ENCODE results near the gene RXRB. TPM values are rescaled to one million over a fixed set of nuclear protein-coding genes. Genes with fewer than 3 reads are reported as not detected.

Gene RXRB
- total and polyA plus RNA-seq, 2 donors (not counting 1 experiment from before 2014, with no cell fraction given), result 88.3 to 99.9 TPM

- Histone ChIP-seq H4K20me1 (ENCODE audit: control insufficient read depth, insufficient read depth, low read length, poor library complexity, severe bottlenecking) (peaks cover 10% of the 10 kb centered on the region), H3K4me2 (replicated peaks; ENCODE audit: low read depth, low read length, poor library complexity, severe bottlenecking) (peak within 1 kb of the TSS; percentile 98), H3K27ac (ENCODE audit: low read length in 2 of 2) (peak within 1 kb of the TSS; percentile 14 to 51), H3K9ac (ENCODE audit: low read length) (peak within 1 kb of the TSS; percentile 79), H2AFZ (ENCODE audit: insufficient read depth, low read depth, low read length, poor library complexity, severe bottlenecking) (peak within 1 kb of the TSS; percentile 94), H3K9me3 (ENCODE audit: control extremely low read depth in 1 of 3, control insufficient read depth in 2 of 3, insufficient read depth in 1 of 3, low read length in 2 of 3) (no peaks in the 10 kb centered on the region), H3K79me2 (ENCODE audit: control insufficient read depth, insufficient read depth, low read length) (peaks cover 42% of the 10 kb centered on the region), H3K4me1 (ENCODE audit: control insufficient read depth in 2 of 2, insufficient read depth in 2 of 2, low read length in 2 of 2) (peaks cover 35 to 57% of the 10 kb centered on the region in 2 donors), H3K4me3 (ENCODE audit: control extremely low read depth in 1 of 5, extremely low read depth in 1 of 5, insufficient read depth in 1 of 5, low read depth in 2 of 5, low read length in 4 of 5) (peak within 1 kb of the TSS; percentile 14 to 88 (median 80)), H3K36me3 (replicated peaks in 1 of 2; ENCODE audit: control extremely low read depth in 1 of 2, control insufficient read depth in 1 of 2, extremely low read depth in 1 of 2, insufficient read depth in 2 of 2, low read length in 1 of 2) (peaks cover 0 to 21% of the 10 kb centered on the region in 2 experiments), H3K27me3 (replicated peaks in 1 of 4; ENCODE audit: control extremely low read depth in 1 of 4, control insufficient read depth in 3 of 4, insufficient read depth in 4 of 4, low read length in 3 of 4) (no peaks in the 10 kb centered on the region)
- ATAC-seq (ENCODE audit: low read depth), result peak; percentile 64
- ChIA-PET CTCF (interaction anchor here (0.6 to 1.6 kb wide), 5 partner anchors 42 to 896 kb away, joined by 3 to 8 read pairs (median 3); no protein-coding TSS in a partner anchor), POLR2A (interaction anchor here (0.6 kb wide), 3 partner anchors 44 to 360 kb away, joined by 3 to 7 read pairs (median 4); no protein-coding TSS in a partner anchor)
- Mint-ChIP-seq H3K27ac (peak within 1 kb of the TSS; percentile 72), H3K9me3 (ENCODE audit: insufficient read depth) (no peaks in the 10 kb centered on the region), H3K4me1 (peaks cover 63% of the 10 kb centered on the region), H3K27me3 (no peaks in the 10 kb centered on the region), H3K4me3 (peak within 1 kb of the TSS; percentile 99)
- intact Hi-C loops (cut with micrococcal nuclease), result loop anchor here (1.0 to 10.0 kb wide), 3 partner anchors 45 to 1230 kb away; partner anchors contain the start of genes AGPAT1, DXO and RNF5
- WGBS (ENCODE audit: insufficient coverage), result under 1% methylated on average over 36 of the region's 48 CpGs
- peak; percentile 92 for DNase-seq
- TF ChIP-seq EZH2 (IDR thresholded peaks at IDR 0.05; ENCODE audit: borderline replicate concordance, insufficient read depth, low read depth, low read length, poor library complexity, severe bottlenecking) (no peak), CTCF (IDR thresholded peaks at IDR 0.05) (no peak)
Measured at GRCh38 chr6:33204415-33205190, 4.1 kb upstream of the RXRB start, which contains the start of gene HSD17B8. HSD17B8 (plus strand) TSS chr6:33204655; CDS start chr6:33204669, 14 bp downstream.

- DNase-seq (no peak), ATAC-seq (ENCODE audit: low read depth) (no peak)
- Histone ChIP-seq H3K4me3 (ENCODE audit: control extremely low read depth in 1 of 5, extremely low read depth in 1 of 5, insufficient read depth in 1 of 5, low read depth in 2 of 5, low read length in 4 of 5) (peak overlapping the region in 4 of 5 experiments; percentile 74 to 88 (median 84)), H3K36me3 (replicated peaks in 1 of 2; ENCODE audit: control extremely low read depth in 1 of 2, control insufficient read depth in 1 of 2, extremely low read depth in 1 of 2, insufficient read depth in 2 of 2, low read length in 1 of 2) (peaks cover 0 to 20% of the 10 kb centered on the region in 2 experiments), H3K79me2 (ENCODE audit: control insufficient read depth, insufficient read depth, low read length) (peaks cover 42% of the 10 kb centered on the region), H3K9ac (ENCODE audit: low read length) (peak overlapping the region; percentile 79), H2AFZ (ENCODE audit: insufficient read depth, low read depth, low read length, poor library complexity, severe bottlenecking) (peak overlapping the region; percentile 94), H3K4me2 (replicated peaks; ENCODE audit: low read depth, low read length, poor library complexity, severe bottlenecking) (peak overlapping the region; percentile 98), H3K4me1 (ENCODE audit: control insufficient read depth in 2 of 2, insufficient read depth in 2 of 2, low read length in 2 of 2) (peaks cover 38 to 60% of the 10 kb centered on the region in 2 donors), H3K27ac (ENCODE audit: low read length in 2 of 2) (no peak overlapping the region), H3K27me3 (replicated peaks in 1 of 4; ENCODE audit: control extremely low read depth in 1 of 4, control insufficient read depth in 3 of 4, insufficient read depth in 4 of 4, low read length in 3 of 4) (no peaks in the 10 kb centered on the region), H3K9me3 (ENCODE audit: control extremely low read depth in 1 of 3, control insufficient read depth in 2 of 3, insufficient read depth in 1 of 3, low read length in 2 of 3) (no peaks in the 10 kb centered on the region), H4K20me1 (ENCODE audit: control insufficient read depth, insufficient read depth, low read length, poor library complexity, severe bottlenecking) (peaks cover 10% of the 10 kb centered on the region)
- ChIA-PET CTCF (interaction anchor here (1.2 to 1.6 kb wide), 2 partner anchors 44 to 205 kb away, joined by 3 to 8 read pairs; no protein-coding TSS in a partner anchor), POLR2A (interaction anchor here (0.6 kb wide), 1 partner anchor 45 kb away, joined by 3 read pairs; no protein-coding TSS in a partner anchor)
- Mint-ChIP-seq H3K9me3 (ENCODE audit: insufficient read depth) (no peaks in the 10 kb centered on the region), H3K27ac (peak overlapping the region; percentile 72), H3K4me1 (peaks cover 63% of the 10 kb centered on the region), H3K27me3 (no peaks in the 10 kb centered on the region), H3K4me3 (peak overlapping the region; percentile 94)
- 0% methylated on average over 2 of the region's 4 CpGs for WGBS (ENCODE audit: insufficient coverage)
- no peak for TF ChIP-seq EZH2 (IDR thresholded peaks at IDR 0.05; ENCODE audit: borderline replicate concordance, insufficient read depth, low read depth, low read length, poor library complexity, severe bottlenecking)
- intact Hi-C loops (cut with micrococcal nuclease), result loop anchor here (1.0 to 10.0 kb wide), 3 partner anchors 45 to 1229 kb away; partner anchors contain the start of genes AGPAT1, DXO and RNF5
Measured at GRCh38 chr6:33204165-33204414, 3.6 kb upstream of the RXRB start.

Measured in B cell (primary cell).